Posterior cingulate gyrus (tissue), 11 donors: ENCODE results near the gene MUC5B.

Source experiments
- DNase-seq, 10 donors: peaks; one replicate each; pipeline versions ENCODE4 v3.0.0 to v3.0.0-alpha.2; 2020 to 2021; ENCODE audit warnings: mixed read lengths in 3 of 10
- intact Hi-C: fragments of 100-400 bp; cut with DNase I; formaldehyde crosslinking; loops from one replicate; pipeline ENCODE4 v1.15.1; 2023

Gene MUC5B

DNA sequence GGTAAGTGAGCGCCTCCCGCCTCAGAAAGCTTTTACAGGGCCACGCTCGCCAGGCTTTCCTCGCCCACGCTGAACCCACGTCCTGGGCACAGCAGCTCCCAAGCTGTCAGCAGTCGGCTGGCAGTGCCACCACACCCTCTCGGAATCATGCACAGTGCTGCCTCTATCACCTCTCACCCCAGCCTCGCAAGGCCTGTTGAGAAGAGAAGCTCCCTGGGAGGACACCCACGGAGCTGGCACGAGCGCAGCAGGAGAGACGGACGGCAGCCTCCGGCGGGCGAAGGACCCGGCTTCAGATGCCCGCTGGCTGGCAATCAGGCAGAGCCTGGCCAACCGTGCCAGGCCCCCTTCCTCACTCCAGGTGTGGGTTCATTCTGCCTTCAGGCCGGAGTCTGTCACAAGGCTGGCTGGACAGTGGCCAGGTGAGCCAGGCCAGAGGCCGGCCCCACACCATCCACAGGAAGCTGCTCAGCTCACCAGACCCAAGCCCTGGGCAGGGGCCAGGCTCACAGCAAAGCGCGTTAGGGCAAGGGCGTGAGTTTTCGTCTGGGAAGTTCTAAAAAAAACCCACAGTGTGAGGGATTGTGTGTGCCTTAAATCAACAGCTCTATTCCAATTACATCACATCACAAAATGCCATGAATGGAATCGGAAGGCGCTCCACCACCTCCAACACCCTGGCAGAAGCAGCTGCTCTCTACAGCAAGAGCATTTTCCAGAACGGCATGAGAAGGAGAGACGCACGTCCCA lies 53.4 kb downstream of the MUC5B start:
- intact Hi-C loops, result no loop called here
- peak in 8 of 10 donors; percentile 42 to 96 (median 62) for DNase-seq

DNA sequence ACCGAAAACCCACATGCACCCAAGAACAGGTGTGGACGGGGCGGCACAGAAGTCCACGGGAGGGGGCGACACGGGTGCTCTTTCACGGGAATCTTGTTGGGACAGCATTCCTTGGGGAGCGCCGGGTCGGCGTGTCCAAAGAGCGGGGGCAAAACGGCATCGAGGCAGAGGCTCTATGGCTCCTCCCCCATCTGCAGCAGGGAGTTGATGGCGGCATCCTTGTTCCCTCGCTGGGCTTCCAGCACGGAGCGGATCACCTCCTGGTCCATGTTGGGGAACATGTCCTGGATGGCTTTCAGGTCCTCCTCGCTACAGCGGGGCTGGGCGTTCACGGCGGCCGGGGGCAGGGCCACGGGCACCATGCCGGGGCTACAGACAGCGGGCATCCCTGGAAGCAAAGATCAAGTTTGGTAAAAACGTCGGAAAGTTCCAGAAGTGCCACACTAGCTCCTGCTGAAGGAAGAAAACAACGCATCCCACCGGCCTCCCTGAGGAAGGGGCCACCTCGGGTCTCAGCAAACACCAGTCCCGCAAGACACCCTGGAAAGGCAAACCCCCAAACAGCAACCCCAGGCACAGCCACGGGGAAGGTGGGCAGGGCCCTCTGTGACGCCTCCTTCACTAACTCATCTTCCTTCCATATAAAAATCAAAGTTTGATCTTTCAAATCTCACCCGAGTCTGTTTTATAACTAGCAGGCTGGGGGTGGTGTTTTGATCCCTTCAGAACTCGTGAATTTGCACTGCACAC lies 54.2 kb downstream of the MUC5B start:
- DNase-seq, result peak in 2 of 10 donors; percentile 70 to 76
- intact Hi-C loops, result no loop called here

DNA sequence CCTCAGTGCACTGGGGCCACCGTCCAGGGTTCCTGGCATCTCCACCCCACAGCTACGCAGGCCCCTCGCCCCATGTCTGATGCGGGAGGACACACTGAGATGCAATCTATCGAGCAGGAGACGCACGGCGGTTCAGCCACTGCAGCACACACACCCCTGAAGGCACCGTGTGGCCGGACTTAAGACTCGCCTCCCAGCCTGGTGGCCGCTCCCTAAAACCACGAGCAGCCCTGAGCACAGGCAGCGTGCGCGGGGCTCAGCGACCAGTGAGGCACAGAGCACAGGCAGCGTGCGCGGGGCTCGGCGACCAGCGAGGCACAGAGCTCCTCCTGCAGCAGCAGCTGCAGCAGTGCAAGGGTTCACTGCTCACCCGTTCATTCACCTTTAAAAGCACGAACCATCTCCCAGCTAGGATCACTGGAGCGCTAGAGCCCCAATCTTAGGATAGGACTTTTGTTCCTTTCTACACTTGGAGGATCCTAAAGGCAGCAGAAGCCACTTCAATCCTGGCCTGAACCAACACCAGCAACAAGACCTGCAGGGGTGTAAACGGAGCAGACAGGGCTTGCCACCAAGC lies 55.2 kb downstream of the MUC5B start:
- peak in 2 of 10 donors; percentile 71 to 87 for DNase-seq
- intact Hi-C loops, result no loop called here

DNA sequence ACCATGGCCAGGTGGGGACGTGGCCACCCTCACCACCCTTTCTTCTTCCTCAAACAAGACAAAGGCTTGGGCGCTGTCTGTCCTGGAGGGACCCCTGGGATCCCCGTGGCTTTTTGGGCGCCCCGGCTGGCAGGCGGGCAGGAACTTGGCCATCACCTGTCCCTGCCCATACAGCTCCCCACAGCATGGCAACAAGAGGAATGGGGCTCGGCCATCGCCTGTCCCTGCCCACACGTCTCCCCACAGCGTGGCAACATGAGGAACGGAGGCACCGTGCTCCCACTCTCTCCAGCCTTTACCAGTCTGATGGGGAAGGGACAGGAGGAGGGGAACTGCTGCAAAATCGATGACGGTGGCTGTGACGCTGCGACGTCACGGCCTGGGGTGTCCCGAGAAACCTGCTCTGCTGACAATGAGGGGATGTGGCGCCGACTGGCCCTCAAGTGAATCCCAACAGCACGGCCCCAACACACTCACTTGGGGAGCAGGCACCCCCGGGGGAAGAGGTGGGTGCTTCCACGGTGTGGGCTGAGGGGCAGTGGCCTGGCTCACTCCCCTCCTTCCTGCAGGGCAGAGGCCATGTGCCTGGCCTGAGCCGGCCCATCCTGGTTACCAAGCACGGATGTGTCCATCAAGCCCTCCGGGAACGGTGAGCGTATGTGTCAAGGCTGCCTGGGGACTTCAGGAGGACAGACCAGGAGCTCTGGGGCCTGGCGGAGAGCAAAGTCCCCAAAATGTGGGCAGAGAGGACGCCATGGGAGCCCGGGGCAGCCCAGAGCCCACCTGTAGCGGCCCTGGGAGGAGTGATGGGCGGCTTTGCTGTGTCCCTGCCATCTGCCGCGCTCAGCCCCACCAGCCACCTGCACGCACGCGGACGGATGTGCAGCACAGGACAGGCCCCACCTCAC lies 56.2 kb downstream of the MUC5B start:
- intact Hi-C loops, result no loop called here
- peak in 2 of 10 donors; percentile 81 to 83 for DNase-seq

DNA sequence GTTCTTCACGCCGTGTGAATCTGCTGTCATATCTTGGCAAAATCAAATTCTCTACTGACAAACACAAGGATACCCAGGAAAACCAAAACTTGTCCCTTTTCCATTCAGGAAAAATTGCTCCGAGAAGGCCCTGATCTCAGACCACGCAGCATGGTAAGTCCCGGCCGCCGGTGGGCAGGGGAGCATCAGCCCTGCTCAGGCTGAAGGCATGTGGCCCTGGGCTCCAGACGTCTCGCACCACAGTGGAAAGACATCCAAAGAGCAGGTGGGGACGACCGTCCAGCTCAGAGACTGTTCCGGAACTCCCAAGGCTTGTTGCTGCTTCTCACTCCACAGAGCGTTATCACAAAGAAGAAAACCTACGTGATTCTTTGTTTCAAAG lies 56.8 kb downstream of the MUC5B start:
- intact Hi-C loops, result no loop called here

DNA sequence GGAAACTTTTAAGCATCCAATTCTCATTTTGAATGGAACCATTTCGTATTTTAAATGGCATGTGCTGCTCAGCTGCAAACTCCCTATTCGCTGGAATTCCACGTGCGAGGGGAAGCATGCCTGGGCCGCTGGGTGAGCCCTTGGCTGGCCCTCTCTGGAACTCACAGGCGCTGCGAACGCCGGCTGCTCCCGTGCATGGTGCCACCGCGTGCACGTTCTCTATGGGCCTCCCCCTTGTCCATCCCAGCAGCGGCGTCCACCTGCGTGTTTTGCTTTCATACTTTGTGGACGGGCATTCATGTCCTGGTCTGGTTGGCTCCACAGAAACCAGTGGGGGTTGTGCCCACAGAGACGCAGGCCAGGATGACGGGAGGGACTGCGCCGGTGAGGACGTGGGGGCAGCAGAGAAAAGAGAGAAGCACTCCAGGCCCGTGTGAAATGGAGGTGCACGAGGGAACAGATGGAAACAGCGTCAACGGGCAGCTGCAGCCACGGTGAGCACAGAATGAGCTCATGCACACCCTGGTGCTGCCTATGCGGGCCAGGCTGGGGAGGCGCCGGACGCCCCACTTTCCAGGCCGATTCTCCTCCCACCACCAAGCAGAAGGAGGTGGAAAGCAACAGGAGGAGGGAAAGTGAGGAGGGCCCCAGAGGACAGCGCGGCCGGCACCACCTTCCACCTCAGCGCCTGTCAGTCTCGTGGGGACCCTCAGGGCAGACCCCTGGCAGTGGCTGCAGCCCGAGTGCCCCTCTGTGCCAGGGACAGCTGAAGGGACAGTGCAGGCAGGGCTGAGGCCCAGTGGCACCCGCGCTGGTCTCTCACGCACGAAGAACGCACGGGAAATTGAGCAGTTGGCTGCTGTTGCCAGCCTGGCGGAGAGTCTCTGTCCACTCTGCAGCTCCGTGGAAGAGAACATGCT lies 57.5 kb downstream of the MUC5B start:
- peak in 5 of 10 donors; percentile 45 to 94 (median 88) for DNase-seq
- intact Hi-C loops, result no loop called here

More for the DNA sequence above, 56.8 kb downstream of the MUC5B start:
- DNase-seq, result peak in 3 of 10 donors; percentile 37 to 67 (median 61)

DNA sequence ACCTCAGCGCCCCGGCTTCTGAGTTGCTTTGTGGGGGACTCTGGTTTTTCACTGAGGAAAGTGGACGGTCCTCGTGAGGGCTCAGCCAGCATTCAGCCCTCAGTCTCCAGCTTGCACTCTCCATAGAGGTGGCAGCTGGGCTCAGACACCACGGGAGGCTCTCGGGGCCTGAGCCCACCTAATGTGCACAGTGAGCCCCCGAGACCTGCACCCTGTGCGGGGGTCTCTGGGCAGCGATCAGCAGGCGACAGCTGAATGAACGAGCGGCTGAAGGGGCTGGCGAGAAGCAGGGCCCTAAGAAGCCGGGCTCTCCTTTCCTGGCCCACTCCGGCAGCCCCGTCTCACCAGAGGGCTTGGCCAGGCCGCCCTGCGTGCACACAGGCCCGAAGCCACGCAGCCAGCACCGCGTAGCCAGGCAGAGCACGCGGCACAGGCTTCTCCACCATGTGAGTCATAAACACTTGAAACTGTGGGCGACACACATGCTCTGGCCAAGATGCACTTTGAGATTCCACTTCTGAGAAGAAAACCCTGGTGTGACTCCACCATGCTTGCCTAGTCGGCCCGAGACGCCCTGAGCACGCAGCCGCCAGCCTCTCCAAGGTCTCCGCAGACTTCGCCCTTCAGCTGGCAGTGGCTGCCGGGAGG lies 58.6 kb downstream of the MUC5B start:
- DNase-seq, result peak in 5 of 10 donors; percentile 42 to 90 (median 81)
- intact Hi-C loops, result no loop called here

DNA sequence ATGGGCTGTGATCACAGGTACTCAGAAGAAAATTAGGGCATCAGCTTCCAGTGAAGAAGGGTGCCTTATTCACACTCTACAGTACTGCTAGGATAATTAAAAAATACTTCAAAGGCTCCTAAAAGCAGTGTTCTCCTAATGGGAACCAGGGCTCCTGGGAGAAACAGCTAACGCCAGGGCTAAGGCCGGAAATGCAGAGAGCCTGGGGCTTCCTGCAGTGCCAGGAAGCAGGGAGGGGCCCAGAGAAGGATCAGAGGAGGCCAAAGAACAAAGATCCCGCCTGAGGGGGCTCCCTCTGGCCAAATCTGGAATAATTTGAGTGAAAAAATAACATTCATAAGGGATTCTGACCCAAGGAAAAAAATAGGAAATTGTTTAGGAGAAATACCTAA lies 59.1 kb downstream of the MUC5B start:
- DNase-seq, result no peak
- intact Hi-C loops, result no loop called here

DNA sequence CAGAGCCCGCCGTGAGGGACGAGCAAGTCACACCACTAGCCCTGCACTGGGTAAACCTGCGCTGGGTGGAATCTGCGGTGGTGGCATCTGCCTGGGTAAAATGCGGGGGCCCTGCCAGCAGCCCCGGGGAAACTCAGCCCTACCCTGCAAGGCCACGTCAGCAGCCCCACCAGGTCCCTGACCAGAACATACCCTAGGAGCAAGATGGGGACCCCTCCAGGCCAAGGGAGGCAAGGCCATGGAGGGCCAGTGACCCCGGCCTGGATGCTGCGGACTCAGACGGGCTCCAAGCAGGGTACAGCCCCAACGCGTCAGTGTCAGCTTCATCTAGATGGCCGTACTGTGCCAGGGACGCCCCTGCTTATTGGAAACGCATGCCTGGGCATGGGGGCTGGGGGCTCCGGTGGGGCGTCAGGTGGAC lies 60.2 kb downstream of the MUC5B start:
- peak in 4 of 10 donors; percentile 4 to 79 (median 54) for DNase-seq

DNA sequence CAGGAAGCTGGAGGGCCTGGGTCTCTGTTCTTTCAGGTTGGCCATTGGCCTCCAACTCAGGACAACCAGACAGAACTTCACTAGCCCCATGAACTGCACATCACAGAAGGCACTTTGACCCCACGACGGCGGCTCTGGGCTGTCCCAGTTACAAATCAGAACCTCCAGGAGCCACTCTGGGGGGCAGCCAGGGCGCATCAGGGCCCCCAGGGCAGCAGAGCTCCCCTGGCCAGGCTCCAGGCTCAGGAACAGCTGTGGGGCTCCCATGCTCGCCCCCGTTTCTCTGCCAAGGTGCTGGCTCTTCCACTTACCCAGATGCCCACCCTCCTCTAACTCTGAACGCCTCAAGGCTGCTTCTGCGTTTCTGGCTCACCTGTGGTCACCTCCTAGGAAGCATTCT lies 61.0 kb downstream of the MUC5B start:
- intact Hi-C loops, result no loop called here
- peak in 2 of 10 donors; percentile 33 to 55 for DNase-seq

More for the DNA sequence above, 60.2 kb downstream of the MUC5B start:
- intact Hi-C loops, result no loop called here

DNA sequence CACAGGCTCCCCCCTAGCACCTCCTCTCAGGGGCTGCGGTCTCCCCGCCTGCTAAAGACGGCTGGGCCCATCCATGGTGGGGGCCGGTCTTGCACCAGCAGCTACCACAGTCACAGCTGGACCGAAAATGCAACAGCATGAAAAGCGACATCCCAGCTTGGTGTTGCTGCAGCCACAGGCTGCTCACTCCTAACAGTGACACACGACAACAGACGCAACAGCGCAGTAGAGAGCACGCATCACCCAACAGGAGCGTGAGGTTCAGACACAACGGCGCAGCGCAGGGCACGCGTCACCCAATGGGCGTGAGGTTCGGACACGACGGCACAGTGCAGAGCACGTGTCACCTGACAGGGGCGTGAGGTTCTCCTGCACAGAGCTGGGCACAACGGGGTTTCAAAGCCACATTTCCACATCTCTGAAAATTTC lies 62.5 kb downstream of the MUC5B start:
- intact Hi-C loops, result no loop called here
- DNase-seq, result peak in 4 of 10 donors; percentile 18 to 75 (median 43)

DNA sequence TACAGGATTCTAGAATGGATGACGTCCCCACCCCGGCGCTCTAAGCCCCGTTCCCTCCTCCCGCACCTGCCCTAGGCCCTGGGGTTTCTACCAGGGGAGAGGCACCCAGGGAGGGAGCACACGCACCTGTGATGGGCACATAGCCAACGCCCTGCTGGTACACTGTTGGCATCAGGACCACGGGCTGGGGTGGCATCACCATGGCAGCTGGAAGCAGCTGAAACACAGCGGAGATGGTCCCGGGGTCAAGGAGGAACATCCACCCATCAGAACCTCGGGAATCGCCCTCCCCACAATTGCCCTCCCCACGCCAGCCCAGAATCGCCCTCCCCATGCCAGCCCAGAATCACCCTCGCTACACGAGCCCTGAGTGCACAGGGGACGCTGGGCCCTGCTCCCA lies 63.0 kb downstream of the MUC5B start:
- DNase-seq, result peak in 3 of 10 donors; percentile 47 to 58 (median 53)

DNA sequence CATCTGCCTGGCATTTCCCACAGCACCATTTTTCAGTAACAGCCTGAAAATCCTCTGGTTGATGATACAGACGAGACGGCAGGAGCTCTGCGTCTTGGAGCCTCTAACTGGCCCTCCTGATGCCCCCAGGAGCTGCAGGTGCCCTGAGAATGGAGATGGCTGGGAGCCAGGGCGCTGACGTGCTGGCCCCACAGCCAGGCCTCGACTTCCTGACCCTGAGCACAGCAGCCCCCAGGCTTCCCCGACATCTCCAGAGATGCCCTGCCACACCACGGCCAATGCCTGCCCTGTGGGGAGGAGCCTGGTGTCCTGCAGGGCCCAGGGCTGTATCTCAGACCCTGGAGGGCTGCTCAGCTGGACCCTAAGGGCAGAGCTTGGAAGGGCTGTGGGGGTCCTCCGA lies 65.1 kb downstream of the MUC5B start:
- intact Hi-C loops, result no loop called here
- peak in 3 of 10 donors; percentile 8 to 66 (median 55) for DNase-seq

More for the DNA sequence above, 63.0 kb downstream of the MUC5B start:
- intact Hi-C loops, result no loop called here

DNA sequence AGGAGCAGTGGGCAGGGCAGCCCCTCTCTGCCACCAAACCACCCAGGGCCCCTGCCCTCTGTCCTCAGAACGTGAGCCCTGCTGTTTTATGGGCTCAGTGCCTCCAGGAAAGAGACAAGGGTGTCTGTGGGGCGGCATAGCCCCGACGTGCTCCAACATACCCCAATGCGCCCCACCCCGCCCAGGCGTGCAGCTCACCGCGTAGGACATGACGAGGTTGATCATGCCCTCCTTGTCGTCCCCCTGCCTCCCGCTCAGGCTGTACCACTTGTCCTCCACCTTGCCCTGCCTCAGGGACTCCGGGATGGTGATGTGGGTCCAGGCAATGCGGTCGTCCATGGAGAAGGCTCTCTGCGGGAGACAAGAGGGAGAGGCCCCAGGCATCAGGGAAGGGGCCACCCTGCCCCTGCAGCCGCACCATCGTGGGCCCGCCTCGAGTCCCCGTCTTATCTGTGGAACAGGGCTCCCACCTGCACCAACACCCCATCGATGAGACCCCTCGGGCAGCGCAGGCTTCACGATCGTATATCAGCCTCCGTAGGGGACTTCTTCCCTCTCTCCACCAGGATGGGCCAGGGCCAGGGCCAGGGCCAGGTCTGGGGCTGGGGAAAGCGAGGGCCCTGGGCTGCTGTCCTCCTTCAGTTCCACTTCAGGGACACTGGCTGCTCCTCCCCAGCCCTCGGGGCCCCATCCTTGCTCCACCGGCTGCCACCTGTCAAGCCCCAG lies 65.7 kb downstream of the MUC5B start:
- peak in 5 of 10 donors; percentile 4 to 79 (median 52) for DNase-seq
- intact Hi-C loops, result no loop called here

DNA sequence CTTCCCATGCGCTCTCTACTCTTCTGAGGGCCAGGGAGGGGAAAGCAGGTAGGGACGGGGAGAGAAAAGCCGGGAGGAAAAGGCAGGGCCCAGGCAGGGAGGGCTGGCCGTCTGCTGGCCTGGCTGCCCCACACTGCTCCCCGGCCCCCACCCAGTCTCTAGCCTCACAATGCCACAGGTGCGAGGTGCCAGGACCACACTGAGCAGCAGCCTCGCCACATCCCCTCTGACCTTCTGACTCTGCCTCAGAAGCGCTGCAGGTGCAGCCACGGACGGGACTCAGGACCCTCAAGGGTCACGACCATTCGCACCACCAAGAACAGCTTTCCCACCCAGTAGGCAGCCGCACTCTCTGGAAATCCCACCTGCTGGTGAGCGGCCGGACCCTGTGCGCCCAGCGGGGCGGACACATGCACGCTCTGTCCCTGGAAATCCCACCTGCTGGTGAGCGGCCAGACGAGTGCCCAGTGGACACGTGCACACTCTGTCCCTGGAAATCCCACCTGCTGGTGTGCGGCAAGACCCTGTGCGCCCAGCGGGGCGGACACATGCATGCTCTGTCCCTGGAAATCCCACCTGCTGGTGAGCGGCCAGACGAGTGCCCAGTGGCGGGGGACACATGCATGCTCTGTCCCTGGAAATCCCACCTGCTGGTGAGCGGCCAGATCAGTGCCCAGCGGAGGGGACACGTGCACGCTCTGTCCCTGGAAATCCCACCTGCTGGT lies 66.5 kb downstream of the MUC5B start:
- intact Hi-C loops, result no loop called here
- DNase-seq, result peak in 6 of 10 donors; percentile 7 to 76 (median 38)

DNA sequence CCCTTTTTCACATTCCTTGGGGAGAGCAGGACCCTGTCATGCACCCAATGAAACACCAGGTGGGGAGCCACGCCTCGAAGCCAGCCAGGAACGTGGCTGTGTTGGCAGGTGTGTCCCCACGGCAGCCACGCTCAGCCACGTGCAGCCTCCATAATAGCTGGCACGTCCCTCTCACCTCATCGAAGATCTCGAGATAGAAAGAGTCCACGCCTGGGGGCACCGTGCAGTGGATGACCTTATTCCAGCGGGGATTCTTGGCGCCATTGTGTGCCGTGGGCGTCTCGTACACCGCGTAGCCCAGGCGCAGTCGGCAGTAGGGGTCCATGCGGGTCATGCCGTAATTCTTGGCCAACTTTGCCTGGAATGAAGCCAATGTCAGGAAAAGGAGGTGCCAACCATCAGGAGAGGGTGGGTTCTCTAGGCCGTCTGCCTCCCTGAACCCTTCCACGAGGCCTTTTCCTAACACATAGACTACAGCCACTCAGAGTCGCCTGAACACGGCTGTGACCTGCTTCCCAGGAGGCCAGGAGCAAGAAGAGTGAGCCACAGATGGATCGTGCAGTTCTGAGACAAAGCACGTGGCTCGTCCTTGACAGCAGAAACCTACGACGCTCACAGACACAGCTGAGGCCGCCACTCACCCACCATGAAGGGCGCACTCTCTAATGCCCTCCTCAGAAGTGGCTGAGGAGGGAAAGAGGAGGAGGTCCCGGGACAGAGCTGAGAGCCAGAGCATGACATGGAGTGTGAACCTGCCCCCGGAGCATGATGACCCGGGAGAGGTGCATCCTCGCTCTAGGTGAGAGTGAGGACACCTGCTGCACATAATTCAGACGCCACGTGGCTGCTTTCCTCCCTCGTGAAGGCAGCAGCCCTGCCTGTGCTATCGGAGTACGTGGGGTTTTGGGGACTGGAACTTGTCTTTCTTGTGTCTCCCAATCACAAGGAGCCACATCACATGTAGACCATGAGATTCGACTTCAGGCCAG lies 67.5 kb downstream of the MUC5B start:
- intact Hi-C loops, result no loop called here
- DNase-seq, result peak in 6 of 10 donors; percentile 1 to 66 (median 36)
